Endothelial cell of coronary artery (primary cell): Measurements from ENCODE around the gene SNAP29. TPM values are rescaled to one million over a fixed set of nuclear protein-coding genes. Genes with fewer than 3 reads are reported as not detected.

Experiments
- total RNA-seq: library from RNA; depleted of rRNA; stranded (reverse); fragments of >200 nt; gene quantifications from 2 replicates; pipeline ENCODE4 v1.2.3, GENCODE V29; 2014

SNAP29 gene
- total RNA-seq: 5.5 and 6.6 TPM in 2 replicates

DNA sequence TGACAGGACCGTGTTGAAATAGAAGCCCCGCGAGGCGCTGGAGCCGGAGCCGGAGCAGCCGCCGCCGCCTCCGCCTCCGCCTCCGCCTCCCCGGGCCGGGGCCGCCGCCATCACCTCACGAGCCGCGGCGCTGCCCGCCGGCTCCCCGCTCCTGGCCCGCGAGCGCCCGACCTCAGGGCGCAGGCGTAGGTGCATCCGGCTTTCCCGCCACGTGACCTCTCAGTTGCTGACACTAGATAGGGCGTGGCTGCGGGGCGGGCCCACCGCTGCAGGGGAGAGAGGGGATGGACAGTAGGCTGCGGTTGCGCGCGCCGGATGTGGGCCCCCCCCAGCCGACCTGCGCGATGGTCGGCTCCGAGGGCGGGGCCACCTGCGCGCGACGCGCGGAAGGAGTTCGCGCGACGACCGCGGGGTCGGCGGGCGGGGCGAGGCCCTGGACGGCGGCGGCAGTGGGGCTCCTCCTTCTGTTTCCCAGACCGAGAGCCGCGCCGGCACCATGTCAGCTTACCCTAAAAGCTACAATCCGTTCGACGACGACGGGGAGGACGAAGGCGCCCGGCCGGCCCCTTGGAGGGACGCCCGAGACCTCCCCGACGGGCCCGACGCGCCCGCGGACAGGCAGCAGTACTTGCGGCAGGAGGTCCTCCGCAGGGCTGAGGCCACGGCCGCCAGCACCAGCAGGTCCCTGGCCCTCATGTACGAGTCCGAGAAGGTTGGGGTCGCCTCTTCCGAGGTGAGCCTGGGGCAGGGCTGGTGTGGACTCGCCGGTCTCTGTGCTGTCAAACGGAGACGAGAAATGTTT is at the start of gene SNAP29, which contains the start of gene PI4KA:
SNAP29 (plus strand) TSS at position 393 of the 802 bp plus-strand sequence; CDS start at position 497, 104 bp downstream.
PI4KA (minus strand) TSS at position 197 of the 802 bp plus-strand sequence; CDS start at position 111, 86 bp downstream.

DNA sequence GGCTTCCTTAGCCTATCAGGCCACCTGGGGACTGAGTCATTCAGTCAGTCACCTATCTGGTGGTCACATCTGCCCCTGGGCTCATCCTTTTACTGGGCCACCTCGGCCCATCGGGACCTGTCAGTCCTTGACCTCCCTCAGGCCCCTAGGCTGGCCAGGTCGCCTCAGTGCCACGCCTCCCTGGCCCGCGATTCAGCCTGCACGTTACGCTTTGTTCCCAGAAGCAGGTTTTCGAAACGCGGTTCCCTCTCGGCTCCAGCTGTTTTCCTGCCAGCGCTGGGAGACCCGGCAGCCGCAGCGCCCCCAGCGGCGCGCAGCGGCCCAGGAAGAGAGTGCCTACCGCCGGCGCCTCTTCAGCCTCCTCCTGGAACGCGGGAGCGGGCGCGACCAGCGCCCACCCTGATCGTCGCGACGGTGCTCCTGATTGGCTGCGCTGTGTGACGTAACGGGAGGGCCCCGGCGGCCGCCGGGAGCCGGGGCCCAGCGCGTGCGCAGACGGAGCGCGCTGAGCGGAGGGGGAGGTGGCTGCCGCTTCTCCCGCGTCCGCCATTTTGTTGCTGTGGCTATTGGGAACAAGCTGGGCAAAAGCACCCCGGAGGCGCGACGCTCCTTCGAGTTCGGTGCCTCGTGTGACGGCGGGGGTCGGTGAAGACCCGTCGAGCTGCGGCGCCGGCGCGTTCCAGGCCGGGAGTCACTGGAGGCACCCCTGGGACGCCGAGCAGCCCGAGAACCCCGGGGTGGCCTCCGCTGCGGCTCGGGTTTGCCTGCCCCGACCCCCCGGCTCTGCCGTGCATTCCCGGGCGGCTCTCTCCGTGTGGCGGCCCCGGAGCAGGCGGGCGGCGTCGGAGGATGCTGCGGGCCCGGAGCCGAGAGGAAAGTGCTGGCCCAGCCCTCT is 58.4 kb downstream of the SNAP29 start, which contains the start of gene CRKL:
CRKL (plus strand) TSS at position 492 of the 895 bp plus-strand sequence. CDS start 528 bp downstream, outside the sequence.

Other genes starting within 250 kb of the SNAP29 start
- 0.66 and 7.4 TPM in 2 replicates for gene SERPIND1, start 84.9 kb upstream of the SNAP29 start, total RNA-seq
- gene PI4KA, start 196 bp upstream of the SNAP29 start, total RNA-seq: 24.4 and 29.2 TPM in 2 replicates
- 34.7 and 40.7 TPM in 2 replicates for gene CRKL, start 58.4 kb downstream of the SNAP29 start, total RNA-seq
- 0.09 and 0.47 TPM in 2 replicates for gene AIFM3, start 108.2 kb downstream of the SNAP29 start, total RNA-seq
- 43.7 and 70.3 TPM in 2 replicates for gene LZTR1, start 123.3 kb downstream of the SNAP29 start, total RNA-seq
- 14.3 and 15.6 TPM in 2 replicates for gene THAP7, start 143.1 kb downstream of the SNAP29 start, total RNA-seq
- under 0.01 and 0.09 TPM in 2 replicates for gene P2RX6, start 156.2 kb downstream of the SNAP29 start, total RNA-seq
- gene SLC7A4, start 173.6 kb downstream of the SNAP29 start, total RNA-seq: not detected in 2 replicates
- gene LRRC74B, start 186.9 kb downstream of the SNAP29 start, total RNA-seq: not detected in 2 replicates